H1 (cell line): ENCODE measurements around the gene AFG1L.

Experiments used
- CREB1 ChIP-seq: IDR thresholded peaks from 2 replicates; pipeline ENCODE4 v1.6.1; 2012; ENCODE audit warnings: inconsistent platforms
- GABPA ChIP-seq: IDR thresholded peaks from 2 replicates; pipeline ENCODE4 v1.6.1; 2011; ENCODE audit warnings: mild to moderate bottlenecking, low read length, moderate library complexity, borderline replicate concordance; ENCODE audit not compliant: insufficient read depth
- POLR2A ChIP-seq, 2 experiments: IDR thresholded peaks; 1 replicate in 1 of 2; 2 replicates in 1 of 2; pipeline ENCODE4 v1.6.1; 2011; ENCODE audit warnings: low read depth in 2 of 2, low read length in 2 of 2, mild to moderate bottlenecking in 2 of 2; ENCODE audit errors: control extremely low read depth in 1 of 2
- POLR2AphosphoS5 ChIP-seq: IDR thresholded peaks from 2 replicates; pipeline ENCODE4 v1.6.1; 2011; ENCODE audit warnings: low read depth, low read length
- RNF2 ChIP-seq: fragments of 200-900, 300-1000 bp; sonication (generic); IDR thresholded peaks from 2 replicates; pipeline ENCODE4 v1.7.1; 2016; ENCODE audit warnings: borderline replicate concordance, low read depth, mild to moderate bottlenecking, antibody characterized with exemption, low read length; ENCODE audit not compliant: poor library complexity, severe bottlenecking; ENCODE audit errors: missing control alignments
- TAF1 ChIP-seq: IDR thresholded peaks from 2 replicates; pipeline ENCODE4 v1.6.1; 2011; ENCODE audit warnings: mild to moderate bottlenecking, low read depth, low read length
- TF ChIP-seq, protein P1 (sequence below): IDR thresholded peaks from 2 replicates; pipeline ENCODE4 v1.6.1; 2011; ENCODE audit warnings: low read length, improper control_type of control experiment
- TF ChIP-seq, protein P2 (sequence below), 3 experiments: IDR thresholded peaks; 1 replicate in 2 of 3; 2 replicates in 1 of 3; pipeline versions ENCODE4 v1.5.1 to v1.6.1; 2011; ENCODE audit warnings: low read length in 3 of 3, mild to moderate bottlenecking in 3 of 3, inconsistent platforms in 2 of 3, low read depth in 1 of 3, moderate library complexity in 1 of 3; ENCODE audit not compliant: insufficient read depth in 1 of 3; ENCODE audit errors: control extremely low read depth in 1 of 3

DNA sequence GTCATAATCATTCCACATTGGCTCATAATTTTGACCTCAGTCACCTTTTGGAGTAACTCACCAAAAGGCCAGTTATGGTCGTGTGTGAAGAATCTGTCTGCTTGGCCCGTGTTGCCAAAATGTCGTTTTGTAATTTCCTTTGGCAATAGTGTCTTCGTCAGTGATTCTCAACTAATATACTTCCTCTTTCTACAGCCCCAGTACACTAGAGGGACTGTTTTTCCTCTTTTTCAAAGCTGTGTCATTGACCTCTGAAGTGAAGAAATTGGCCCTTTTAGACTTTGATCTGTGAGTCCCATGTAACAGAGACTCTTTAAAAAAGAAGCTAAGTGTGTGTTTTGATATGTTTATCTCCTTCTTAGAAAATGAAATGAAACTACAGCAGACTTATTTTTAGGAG is 271.0 kb downstream of the AFG1L start:
- TF ChIP-seq GABPA (no peak), TAF1 (no peak), RNF2 (no peak), POLR2AphosphoS5 (no peak), POLR2A (IDR thresholded peaks at IDR 0.05; ENCODE audit: control extremely low read depth in 1 of 2, low read depth in 2 of 2, low read length in 2 of 2) (no peak), CREB1 (no peak)
- TF ChIP-seq, protein P1, sequence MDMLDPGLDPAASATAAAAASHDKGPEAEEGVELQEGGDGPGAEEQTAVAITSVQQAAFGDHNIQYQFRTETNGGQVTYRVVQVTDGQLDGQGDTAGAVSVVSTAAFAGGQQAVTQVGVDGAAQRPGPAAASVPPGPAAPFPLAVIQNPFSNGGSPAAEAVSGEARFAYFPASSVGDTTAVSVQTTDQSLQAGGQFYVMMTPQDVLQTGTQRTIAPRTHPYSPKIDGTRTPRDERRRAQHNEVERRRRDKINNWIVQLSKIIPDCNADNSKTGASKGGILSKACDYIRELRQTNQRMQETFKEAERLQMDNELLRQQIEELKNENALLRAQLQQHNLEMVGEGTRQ, result no peak
- TF ChIP-seq, protein P2, sequence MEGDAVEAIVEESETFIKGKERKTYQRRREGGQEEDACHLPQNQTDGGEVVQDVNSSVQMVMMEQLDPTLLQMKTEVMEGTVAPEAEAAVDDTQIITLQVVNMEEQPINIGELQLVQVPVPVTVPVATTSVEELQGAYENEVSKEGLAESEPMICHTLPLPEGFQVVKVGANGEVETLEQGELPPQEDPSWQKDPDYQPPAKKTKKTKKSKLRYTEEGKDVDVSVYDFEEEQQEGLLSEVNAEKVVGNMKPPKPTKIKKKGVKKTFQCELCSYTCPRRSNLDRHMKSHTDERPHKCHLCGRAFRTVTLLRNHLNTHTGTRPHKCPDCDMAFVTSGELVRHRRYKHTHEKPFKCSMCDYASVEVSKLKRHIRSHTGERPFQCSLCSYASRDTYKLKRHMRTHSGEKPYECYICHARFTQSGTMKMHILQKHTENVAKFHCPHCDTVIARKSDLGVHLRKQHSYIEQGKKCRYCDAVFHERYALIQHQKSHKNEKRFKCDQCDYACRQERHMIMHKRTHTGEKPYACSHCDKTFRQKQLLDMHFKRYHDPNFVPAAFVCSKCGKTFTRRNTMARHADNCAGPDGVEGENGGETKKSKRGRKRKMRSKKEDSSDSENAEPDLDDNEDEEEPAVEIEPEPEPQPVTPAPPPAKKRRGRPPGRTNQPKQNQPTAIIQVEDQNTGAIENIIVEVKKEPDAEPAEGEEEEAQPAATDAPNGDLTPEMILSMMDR (IDR thresholded peaks at IDR 0.05; ENCODE audit: control extremely low read depth in 1 of 3, insufficient read depth in 1 of 3, low read depth in 1 of 3, low read length in 3 of 3), result no peak
